IPS-18c (cell line): ENCODE data around the gene ANXA11.
"Not testable (repeated sequence)": the region's sequence is repeated elsewhere in the genome, so short reads cannot be mapped to it uniquely, and the experiment has no call there.

Experiments
- H3K4me3 ChIP-seq: 2 replicates; pipeline ENCODE4 v1.7.0; 2013; ENCODE audit warnings: low read depth, mild to moderate bottlenecking, low read length, moderate library complexity; ENCODE audit not compliant: insufficient read depth
- H3K9me3 ChIP-seq: one replicate; pipeline ENCODE4 v1.6.1; 2013; ENCODE audit warnings: mild to moderate bottlenecking, low read length, moderate library complexity; ENCODE audit not compliant: control insufficient read depth, insufficient read depth

The ANXA11 gene

DNA sequence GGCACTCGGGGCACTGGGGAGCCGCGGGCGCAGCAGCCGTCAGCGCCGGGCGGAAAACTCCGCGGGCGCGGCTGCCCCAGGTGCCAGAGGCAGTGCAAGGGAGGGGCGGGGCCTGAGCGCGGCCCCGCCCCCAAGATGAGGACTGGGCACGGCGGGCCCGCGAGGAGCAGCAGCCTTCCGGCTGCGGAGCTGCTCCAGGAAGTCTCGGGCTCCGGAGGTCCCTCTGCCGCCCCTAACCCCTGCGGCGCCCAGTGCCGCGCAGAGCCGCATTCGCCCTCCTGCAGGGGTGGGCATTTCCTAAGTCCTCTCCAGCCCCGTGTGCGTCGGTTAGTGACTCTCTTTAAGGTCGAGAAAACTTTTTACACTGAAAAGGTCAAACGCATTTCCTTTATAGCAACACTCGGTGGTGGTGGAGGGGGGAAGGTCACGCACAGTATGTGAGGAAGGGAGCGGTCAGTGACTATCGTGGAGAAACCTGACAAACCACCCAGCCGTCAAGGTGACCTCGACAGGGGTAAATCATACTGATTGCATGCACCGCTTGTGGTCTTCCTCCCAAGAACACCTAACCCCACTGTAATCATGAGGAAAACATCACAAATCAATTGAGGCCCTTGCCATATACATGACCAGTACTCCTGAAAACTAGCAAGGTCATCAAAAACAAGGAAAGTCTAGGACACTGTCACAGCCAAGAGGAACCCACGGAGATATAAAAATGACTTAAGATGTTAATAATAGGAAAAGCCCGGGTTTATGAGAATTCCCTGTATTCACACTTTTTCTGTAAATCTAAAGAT lies at the start of gene ANXA11:
TSS of gene ANXA11 (minus strand) at position 61 of the 800 bp plus-strand sequence. CDS start 32,676 bp downstream, outside the sequence.
- Histone ChIP-seq H3K4me3 (peak within 1 kb of the TSS; percentile 71), H3K9me3 (no peaks in the 10 kb centered on the region)

DNA sequence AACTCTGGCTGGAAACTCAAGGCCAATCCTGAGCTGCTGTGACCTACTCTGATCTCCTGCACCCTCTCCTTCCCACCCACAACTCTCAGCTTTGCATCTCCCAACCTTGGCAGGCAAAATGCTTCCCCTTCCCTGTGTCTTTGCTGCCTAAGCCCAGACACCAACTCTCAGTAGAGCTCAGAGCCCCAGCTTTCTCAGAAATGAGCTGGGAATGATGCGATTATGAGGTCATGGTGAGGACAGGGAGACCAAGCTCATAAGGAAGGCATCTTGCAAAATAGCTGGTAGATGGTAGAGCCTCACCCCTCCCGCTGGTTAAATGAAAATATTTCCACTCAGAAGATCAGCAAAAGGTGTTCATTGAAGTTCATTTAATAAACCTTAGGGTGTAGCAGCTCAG lies 49.4 kb upstream of the ANXA11 start:
- H3K4me3 ChIP-seq, H3K9me3 ChIP-seq: not testable (repeated sequence)

DNA sequence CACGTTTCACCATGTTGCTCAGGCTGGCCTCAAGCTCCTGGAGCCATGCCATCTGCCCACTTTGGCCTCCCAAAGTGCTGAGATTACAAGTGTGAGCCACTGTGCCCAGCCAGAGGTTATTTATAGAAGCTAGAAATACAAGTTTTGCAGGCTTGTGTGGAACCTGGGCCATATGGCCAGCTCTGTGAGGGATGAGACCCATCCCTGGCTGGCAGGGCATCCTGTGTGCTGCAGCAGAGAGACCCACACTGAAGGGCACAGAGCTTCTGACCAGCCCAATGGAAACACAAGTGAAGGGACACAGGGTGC lies 48.6 kb upstream of the ANXA11 start:
- not testable (repeated sequence) for H3K9me3 ChIP-seq

DNA sequence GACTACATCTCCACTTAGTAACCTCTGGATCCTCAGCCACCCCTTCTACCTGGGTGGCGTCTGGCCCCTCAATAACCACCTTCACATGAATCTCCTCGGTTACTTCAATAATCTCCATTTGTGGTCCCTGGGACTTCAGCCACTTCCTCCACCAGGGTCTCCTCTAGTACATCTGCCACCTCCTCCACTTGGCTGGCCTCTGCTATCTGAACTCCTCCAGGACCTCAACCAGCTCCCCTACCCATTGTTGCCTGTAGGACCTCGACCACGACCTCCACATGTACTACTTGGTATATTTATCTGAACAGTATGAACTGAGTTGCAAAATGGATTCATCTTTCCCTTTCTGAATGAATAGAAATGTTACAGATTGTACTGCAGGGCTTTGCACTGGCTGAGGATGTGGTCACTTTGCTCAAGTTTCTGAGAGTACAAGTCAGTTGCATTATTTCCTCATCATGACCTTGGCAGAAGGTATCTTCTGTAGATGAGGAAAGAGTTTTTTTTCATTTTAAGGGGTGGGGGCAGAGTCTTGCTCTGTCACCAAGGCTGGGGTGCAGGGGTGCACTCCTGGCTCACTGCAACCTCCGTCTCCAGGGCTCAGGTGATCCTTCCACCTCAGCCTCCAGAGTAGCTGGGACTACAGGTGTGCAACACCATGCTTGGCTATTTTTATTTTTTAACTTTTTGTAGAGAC lies 48.1 kb upstream of the ANXA11 start:
- Histone ChIP-seq H3K9me3 (no peaks in the 10 kb centered on the region), H3K4me3 (no peak overlapping the region)

More for the DNA sequence above, 48.6 kb upstream of the ANXA11 start:
- H3K4me3 ChIP-seq: not testable (repeated sequence)

DNA sequence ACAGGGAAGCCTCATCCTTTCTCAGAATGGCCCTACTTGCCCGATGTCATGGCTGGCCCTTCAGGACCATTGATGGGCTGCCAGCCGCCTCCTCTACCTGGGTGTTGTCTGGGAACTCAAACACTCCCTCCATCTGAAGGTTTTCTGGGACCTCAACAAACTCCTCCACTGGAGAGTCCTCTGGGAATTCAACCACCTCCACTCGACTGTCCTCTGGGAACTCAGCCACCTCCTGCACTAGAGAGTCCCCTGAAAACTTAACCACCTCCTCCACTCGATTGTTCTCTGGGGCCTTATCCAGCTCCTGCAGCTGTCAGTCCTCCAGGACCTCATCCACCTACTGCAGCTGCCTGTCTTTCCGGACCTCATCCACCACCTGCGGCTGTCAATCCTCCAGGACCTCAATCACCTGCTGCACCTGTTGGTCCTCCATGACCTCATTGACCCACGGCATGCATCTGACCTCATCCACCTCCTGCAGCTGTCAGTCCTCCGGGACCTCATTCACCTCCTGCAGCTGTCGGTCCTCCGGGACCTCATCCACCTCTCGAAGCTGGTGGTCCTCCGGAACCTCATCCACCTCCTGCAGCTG lies 47.1 kb upstream of the ANXA11 start:
- Histone ChIP-seq H3K4me3 (no peak overlapping the region), H3K9me3 (no peaks in the 10 kb centered on the region)

DNA sequence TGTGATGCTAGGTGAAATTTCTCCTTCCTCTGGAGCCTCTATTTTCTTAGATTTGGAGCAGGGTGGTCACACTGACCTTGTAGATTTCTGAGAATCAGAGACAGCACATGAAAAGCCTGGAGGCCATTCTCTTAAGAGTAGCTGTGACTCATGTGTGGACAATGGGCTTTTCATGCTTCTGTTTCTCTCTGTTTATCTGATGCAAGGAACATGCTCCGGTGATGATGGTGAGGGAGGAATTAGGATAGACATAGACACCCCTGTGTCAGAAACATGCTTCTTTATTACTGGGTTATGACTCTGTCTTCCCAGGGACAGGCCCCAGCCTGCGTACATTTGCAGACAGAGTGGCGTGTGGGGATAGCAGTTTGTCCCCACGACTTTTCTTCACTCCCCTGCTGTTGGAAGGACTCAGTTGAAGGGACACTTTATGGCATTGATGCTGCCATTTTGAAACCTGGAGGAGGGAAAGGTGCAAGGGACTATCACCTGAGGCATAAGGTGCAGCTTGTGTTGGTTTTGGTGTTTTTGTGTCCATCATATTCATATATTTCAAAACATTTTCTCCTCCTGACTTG lies 46.5 kb upstream of the ANXA11 start:
- not testable (repeated sequence) for H3K9me3 ChIP-seq, H3K4me3 ChIP-seq

DNA sequence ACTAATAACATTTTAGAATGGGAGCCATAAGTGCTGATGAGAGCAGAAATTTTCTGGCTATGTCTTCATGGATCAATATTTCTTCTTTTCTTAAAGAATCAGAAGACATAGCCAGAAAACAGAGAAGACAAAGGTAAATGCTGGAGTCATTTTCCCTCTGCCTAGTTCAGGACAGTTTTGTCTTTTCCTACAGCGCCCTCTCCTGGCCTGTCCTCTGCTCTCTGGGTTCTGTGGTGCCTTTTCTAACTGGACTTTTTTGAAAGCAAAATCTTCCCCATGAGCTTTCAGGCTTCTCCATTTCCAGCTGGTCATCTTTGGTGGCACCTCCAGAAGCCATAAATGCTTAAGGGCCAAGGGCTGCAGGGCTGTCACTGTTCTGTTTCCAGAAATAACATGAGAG lies 45.1 kb upstream of the ANXA11 start:
- H3K9me3 ChIP-seq, H3K4me3 ChIP-seq: not testable (repeated sequence)

DNA sequence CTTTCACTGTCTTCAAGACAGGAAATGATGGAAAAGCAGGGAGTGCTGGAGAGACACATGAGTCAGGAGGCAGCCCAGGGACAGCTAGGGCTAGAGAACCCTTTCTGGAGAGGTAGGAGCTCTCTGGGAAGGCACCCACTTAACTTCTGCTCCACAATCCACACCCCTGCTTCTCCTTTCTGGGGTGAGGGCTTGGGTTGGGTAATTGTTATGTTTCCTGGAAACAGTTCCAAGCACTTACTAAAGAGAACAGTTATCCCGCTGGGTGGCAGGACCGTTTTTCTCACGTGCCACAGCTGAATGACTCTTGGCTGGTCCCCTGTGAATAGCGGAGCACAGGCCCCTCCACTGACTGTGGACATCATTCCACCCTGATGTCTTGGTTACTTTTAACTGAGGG lies 44.6 kb upstream of the ANXA11 start:
- not testable (repeated sequence) for H3K4me3 ChIP-seq, H3K9me3 ChIP-seq

DNA sequence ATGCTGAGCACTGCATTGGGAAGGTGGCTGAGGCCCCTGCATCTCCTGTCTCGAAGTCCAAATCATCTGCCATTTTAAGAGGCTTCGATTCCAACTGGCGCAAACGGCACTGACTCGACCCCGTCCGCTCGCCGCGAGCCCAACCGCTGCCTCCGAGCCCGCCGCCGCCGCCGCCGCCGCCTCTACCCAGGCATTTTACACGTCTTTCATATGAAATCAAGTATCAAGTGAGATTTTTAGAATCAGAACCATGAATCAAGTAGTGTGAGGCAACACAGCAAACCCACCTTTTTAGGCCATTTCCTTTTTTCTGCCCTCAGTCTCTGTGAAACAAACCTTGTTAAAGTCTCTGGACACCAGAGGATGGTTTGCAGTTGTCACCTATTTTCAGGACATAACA lies 42.3 kb upstream of the ANXA11 start:
- H3K4me3 ChIP-seq: not testable (repeated sequence)

DNA sequence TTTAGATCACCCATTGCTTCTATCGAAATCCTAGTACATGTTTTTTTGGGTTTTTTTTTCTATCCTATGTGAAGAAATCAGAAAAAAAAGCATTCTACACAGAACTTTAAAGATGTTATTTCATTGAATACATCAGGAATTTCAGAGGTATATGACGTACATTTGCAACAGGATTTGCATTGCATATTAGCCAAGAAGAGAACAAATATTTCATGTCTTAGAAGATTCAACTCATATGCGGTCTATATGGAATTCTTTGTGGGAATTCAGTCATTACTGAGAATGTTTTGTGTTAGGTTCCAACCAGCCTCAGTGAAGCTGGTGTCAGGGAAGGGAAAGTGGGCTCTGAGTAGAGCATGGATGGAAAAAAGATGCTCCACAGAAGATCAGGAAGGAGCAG lies 39.0 kb upstream of the ANXA11 start:
- H3K9me3 ChIP-seq, H3K4me3 ChIP-seq: not testable (repeated sequence)

More for the DNA sequence above, 42.3 kb upstream of the ANXA11 start:
- not testable (repeated sequence) for H3K9me3 ChIP-seq

DNA sequence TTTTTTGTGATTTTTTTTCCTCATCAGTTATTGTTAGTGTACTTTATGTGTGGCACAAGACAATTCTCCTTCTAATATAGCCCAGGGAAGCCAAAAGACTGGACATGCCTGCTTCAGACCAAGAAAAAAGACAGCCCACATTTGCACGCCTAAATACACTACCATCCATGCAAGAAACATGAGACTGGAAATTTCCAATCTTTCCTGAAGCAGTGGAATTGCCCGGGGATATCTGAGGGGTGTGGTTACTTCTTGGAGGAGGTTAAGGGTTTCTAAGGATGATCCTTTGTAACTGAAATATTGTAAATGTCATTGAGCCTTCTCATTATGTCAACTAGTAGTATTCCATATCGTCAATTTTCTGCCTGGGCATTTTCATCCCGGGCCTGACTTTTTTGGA lies 37.0 kb upstream of the ANXA11 start:
- not testable (repeated sequence) for H3K9me3 ChIP-seq, H3K4me3 ChIP-seq

DNA sequence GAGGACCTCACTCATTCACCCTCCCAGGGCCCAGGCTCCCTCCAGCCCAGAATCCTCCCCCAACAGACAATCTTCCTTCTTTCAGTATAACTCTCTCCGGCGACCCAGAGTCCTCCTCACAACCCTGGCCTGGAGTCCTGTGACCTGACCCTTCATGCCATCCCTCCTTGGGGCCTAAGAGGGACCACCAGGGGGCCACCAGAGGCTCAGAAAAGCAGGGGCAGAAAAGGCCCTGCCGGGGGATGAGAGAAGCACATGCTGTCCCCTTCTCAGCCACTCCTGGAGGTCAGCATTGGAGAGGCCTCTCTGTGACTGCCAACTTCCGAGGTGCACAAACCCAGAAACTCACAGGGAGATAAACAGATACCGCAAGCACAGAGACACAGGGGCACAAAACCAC lies 31.1 kb upstream of the ANXA11 start:
- not testable (repeated sequence) for H3K9me3 ChIP-seq, H3K4me3 ChIP-seq

DNA sequence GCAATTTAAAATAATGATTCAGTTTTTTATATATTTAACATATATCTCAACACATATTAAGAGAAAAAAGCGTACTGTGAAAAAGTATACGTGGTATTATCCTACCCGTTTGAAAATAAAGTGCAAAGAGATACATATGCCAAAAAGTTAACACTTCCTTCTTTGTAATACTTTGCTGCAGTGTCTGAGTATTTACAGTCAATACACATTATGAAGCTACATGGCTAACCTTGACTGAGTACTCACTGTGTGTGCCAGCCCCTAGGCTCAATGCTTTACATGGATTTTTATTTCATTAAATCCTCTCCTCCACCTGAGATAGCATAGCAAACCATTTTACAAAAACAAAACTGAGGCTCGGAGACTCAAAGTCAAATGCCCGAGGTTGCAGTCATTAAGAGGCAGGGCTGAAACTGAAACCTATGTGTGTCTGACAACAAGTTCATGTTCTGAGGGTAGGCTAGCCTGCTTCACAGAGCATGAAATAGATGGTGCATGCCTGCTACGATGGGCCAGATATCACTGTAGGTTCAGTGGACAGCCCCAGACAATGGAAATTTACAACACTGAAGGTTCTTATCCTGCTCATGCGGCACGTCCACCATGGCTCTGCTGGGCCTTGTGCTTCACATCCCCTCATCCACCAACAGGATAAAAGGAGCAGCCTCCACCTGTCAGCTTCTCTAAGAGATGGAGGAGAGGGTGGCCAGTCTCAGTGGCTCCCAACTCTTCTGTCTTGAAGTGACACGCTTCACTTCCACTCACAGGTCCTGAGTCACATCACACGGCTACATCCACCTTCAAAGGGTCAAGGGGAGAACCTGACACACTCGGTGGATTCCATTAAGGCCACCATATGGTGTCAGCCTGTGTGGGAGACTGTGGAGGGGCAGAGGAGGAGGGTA lies 29.2 kb upstream of the ANXA11 start:
- not testable (repeated sequence) for H3K9me3 ChIP-seq, H3K4me3 ChIP-seq

DNA sequence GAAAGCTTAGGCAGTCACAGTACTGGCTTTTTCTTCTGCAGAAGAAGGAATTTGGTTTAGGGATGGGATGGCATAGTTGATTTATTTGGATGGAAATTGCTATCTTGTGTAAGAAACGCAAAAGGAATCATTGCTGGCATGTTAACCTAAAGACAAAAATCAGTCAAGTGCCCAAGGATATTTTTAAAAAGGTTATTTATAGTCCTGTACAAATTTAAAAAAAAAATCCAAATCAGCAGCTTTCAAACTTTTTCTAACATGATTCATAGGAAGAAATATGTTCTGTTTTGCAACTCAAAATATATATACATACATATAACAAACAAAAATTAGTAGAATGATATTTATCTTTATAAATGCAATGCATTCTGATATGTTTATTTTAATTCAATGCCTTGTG lies 28.5 kb upstream of the ANXA11 start:
- H3K9me3 ChIP-seq, H3K4me3 ChIP-seq: not testable (repeated sequence)

DNA sequence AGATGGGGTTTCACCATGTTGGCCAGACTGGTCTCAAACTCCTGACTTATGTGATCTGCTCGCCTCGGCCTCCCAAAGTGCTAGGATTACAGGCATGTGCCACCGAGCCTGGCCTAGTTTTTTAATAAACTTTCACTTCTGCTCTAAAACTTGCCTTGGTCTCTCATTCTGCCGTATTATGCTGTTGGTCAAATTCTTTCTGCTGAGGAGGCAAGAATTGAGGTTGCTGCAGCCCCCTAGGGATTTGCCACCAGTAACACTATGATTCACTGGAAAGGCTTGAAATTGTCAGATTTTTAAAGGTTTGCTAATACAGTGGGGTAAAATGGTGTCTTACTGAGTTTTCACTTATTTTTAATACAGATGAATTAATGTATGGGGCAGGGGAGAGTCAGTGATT lies 21.4 kb upstream of the ANXA11 start:
- not testable (repeated sequence) for H3K4me3 ChIP-seq, H3K9me3 ChIP-seq

DNA sequence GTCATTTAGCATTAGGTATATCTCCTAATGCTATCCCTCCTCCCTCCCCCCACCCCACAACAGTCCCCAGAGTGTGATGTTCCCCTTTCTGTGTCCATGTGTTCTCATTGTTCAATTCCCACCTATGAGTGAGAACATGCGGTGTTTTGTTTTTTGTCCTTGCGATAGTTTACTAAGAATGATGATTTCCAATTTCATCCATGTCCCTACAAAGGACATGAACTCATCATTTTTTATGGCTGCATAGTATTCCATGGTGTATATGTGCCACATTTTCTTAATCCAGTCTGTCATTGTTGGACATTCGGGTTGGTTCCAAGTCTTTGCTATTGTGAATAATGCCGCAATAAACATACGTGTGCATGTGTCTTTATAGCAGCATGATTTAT lies 17.7 kb upstream of the ANXA11 start:
- H3K4me3 ChIP-seq, H3K9me3 ChIP-seq: not testable (repeated sequence)

DNA sequence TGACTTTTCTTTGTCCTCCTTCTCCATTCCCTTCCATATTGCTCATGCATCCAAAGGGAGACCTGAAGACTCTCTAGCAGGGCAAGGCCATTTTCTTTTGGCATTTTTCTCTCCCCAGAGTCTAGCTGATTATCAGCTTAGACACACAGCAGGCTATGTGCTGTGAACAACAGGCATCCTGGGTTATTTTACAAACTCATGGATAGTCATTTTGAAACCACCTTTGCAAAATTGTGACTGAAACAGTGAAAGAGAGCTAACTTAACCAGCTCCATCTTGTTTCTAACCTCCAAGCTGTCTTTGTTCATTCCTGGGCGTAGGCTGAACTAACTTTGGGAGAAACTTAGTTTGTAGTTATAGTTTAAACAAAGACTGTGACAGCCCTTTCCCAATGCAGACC lies 13.5 kb upstream of the ANXA11 start:
- not testable (repeated sequence) for H3K4me3 ChIP-seq, H3K9me3 ChIP-seq
